GM21825 (cell line): ENCODE results near the gene TM4SF5.
A peak's percentile ranks its signal among the peaks of the same experiment; 100 is the strongest.

Experiments
- ATAC-seq: cut with Tn5 transposase; IDR thresholded peaks from one replicate; pipeline ENCODE4 v1.9.1; 2021; ENCODE audit warnings: mild to moderate bottlenecking, moderate library complexity; ENCODE audit not compliant: unreplicated experiment

The TM4SF5 gene

DNA sequence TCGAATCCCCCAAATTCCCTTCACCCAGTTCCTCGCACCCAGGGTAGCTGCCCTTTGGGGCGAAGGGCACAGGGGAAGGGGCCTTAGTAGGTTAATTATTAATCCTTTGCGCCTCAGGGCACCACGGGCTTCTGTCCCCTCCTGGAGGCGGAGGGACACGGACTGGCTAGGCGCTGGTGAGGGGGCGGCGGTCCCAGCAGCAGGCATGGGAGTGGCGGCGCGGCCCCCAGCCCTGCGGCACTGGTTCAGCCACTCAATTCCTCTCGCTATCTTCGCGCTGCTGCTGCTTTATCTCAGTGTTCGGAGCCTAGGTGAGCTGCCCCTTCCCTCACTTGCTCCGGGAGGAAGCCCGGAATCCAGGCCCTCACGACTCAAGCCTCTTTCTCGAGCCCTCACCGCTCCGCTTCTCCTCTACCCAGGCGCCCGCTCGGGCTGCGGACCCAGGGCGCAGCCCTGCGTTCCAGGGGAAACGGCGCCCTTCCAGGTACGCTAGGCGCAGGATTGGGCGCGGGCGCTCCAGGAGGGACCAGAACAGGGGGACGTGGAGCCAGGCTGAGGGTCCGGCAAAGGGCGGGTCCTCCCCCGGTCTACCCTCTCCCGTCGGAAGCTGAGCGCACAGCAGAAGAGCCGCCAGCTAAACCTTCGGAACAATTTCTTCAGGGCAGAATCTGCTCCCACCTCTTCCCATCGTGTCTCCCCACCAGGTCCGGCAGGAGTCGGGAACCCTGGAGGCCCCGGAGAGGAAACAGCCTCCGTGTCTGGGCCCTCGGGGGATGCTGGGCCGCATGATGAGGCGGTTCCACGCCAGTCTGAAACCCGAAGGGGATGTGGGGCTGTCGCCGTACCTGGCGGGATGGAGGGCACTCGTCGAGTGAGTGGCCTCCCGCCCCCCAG, 17.4 kb downstream of the TM4SF5 start, which contains the start of gene GLTPD2:
Gene GLTPD2 (plus strand): TSS at position 158 of the 894 bp plus-strand sequence. CDS start 48 bp downstream, at position 206.
- ATAC-seq: peak; percentile 4

DNA sequence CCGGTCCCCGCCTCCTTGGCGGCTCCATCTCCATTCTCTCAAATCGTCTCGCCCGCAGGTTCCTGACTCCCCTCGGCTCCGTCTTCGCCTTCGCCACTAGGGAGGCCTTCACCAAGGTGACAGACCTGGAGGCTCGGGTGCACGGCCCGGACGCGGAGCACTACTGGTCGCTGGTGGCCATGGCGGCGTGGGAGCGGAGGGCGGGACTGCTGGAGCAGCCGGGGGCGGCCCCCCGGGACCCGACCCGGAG, 17.9 kb downstream of the TM4SF5 start:
- no peak for ATAC-seq

DNA sequence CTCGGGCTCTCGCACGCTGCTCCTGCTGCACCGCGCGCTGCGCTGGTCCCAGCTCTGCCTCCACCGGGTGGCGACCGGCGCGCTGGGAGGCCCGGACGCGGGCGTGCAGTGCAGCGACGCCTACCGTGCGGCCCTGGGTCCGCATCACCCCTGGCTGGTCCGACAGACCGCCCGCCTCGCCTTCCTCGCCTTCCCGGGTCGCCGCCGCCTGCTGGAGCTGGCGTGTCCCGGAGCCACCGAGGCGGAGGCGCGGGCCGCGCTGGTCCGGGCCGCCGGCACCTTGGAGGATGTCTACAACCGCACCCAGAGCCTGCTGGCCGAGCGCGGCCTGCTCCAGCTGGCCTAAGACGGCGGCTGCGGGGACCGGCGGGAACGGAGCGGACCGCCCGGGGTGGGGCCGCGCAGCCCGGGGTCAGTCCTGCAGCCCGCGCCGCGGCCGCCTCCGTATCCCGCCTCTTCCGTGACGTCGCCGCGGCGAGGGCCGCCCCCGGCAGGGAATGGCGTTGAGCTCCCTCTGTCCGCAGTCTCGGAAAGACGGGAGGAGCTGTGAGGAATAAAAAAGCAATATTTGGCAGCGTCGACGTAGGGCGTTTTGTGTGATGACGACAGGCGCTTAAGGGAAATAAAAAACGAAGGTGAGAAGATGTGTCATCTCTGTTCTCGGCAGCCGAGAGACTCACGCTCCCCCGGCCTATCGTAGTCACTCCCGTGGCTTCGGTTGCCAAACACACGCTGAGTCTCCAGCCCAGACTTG, 18.4 kb downstream of the TM4SF5 start:
- ATAC-seq: peak; percentile 78

DNA sequence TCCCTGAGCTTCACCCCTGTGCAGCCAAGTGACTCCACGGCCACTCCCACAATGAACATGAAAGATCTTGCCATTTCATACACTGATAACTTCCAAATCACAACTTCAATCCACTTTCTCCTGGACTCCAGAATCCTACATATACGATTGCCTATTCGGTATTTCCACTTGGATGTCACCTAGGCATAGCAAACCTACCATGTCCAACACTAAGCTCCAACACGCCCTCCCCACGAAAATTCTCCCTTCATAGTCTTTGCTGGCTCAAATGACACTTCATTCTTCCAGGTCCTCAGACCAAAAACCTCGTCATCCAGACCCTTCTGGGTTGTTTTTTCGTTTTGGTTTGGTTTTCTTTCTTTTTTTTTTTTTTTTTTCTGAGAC, 19.0 kb downstream of the TM4SF5 start:
- no peak for ATAC-seq

DNA sequence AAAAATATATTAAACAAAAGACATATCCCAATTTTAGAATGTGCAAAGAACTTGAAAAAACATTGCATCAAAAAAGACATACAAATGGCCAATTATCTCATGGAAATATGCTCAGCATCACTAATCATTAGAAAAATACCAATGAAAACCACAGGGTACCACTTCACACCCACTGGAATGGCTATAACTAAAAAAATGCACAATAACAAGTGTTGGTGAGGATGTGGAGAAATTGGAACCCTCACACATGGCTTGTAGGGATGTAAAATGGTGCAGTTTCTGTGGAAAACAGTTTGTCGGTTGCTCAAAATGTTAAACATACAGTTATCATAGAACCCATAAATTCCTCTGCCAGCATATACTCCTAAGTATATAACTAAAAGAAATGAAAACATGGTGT, 23.5 kb downstream of the TM4SF5 start:
- ATAC-seq: no peak

DNA sequence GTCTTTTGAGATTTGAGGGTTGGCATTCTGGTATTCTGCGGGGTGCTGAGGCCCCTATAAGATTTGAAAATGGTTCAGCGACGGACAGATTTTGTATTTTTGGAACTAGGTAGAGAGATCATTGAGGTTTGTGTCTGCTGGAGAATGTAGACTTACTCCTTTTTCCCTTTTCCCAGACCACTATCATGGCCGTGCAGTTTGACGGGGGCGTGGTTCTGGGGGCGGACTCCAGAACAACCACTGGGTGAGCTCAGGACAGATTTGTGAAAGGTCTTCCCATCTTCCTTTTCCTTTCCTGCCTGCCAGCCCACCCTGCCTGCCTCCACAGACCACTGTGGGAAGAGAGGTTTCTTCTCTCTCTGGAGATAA, 24.9 kb downstream of the TM4SF5 start:
- ATAC-seq: no peak

DNA sequence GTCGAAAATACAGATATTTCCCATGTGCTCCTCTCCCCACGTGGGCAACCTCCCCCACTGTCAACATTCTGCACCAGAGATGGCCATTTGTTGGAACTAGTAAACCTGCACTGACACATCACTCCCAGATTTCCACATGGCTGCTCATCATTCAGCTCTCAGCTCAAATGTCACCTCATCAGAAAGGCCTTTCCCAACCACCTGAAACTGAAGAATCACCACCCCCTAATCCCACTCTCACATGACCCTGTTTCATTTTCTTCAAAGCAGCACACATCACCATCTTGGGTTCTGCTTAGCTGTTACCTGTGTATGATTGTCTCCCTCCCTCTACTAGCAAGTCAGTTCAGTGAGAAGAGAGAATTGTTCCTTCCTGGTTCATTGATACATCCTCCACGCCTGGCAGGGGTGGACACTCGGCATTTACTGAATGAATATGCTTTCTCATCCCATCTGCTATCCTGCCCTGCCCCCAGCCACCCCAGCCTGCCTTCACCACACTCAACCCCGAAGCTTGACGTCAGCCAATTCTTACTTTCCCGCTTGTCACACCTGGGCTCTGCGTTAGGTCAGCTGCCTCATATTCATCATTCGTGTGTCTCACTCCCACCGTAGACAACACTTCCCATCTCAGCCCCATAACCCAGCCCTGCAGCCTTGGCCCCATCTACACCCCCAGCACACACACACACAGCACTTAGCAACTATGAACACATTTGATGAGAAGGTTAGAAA, 28.9 kb downstream of the TM4SF5 start:
- ATAC-seq: no peak

DNA sequence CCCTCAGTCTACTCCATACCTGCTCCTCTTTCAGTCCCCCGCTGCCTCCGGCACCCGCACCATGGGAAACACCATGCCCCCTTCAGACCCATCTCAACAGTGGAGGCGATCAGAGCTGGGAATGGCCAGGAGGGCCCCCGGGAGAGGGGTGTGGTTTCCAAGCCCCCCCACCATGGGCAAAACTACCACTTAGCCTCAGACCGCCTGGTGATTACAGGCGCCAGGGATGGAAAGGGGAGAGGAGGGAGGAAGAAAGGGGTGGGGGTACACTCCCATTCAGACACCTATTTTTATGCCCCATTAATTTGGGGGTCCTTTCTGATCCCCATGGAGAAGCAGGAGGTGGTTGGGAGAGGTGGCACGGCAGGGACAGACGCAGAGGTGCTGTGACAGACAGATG, 30.5 kb downstream of the TM4SF5 start, which contains the start of gene C17orf114:
Gene C17orf114 (minus strand): TSS at position 101 of the 400 bp plus-strand sequence.
- no peak for ATAC-seq

DNA sequence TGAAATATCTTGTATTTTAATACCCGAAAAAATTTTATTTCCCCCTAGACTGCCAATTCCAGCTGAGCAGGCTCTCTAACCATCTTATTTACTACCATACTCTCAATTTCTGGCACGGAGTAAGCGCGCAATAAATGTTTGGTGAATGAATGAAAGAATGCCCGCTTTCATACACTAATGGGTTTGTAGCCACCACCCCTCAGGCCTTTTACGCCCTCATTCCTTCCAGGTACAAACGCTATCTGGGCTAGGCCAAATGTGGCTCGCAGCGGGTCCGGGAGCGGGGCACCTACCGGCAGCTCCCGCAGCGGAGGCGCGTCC, 34.7 kb downstream of the TM4SF5 start:
- ATAC-seq: no peak

DNA sequence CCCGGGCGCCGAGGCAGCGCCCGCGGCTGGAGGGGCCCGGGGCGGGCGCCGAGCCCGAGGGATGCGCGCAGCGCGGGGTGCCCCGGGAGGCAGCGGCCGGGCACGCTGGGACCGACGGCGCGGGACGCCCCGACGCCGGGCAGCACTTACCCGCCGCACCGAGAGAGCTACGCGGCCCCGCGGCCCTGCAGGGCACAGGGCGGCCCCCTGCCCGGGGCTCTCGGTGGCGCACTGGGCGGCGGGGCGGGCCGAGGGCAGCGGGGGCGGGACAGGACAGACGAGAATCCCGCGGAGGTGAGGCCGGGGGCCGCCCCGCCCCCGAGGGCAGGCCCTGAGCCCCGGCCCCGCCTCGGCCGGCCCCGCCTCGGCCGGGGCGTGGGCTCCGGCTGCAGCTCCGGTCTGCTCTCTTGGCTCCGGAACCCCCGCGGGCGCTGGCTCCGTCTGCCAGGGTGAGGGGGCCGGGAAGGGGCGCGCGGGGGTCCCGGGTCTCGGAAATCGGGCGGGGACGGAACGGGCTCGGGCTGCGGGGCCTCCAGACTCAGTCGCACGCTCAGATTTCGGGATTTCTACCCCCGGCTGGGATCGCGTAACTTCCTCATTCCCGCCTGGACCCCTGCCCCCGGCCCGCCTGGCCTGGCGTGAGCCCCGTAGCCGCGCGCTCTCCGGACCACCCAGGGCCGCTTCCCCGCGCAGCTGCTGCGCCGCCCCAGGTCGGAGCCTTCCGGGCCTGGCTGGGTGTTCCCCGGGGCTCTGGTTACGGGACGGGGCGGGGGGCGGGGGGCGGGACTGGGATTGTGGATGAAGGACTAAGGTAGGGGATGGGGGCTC, 35.3 kb downstream of the TM4SF5 start, which contains the start of gene PLD2:
Gene PLD2 (plus strand): TSS at position 376 of the 828 bp plus-strand sequence. CDS start 621 bp downstream, outside the sequence.
- peak; percentile 85 for ATAC-seq

DNA sequence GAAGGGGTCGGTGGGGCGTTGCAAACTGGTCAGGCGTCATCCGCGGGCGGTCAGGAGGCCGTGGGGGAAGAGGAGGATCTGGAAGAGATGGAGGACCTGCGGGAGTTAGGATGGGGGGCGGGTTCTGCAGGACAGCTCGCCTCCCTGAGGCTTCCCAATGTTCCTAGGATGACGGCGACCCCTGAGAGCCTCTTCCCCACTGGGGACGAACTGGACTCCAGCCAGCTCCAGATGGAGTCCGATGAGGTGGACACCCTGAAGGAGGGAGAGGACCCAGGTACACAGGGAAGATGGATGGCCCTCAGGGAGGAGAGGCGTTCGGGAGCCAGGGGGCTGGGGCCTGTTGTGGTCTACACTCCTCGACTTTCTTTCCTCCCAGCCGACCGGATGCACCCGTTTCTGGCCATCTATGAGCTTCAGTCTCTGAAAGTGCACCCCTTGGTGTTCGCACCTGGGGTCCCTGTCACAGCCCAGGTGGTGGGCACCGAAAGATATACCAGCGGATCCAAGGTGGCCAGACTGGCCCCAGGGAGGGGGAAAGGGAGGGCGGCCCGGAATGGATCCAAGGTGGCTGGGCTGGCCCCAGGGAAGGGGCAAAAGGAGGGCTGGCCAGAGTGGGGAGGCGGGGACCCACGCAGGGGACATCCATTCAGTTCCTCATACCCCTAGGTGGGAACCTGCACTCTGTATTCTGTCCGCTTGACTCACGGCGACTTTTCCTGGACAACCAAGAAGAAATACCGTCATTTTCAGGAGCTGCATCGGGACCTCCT, 36.1 kb downstream of the TM4SF5 start:
- ATAC-seq: no peak

DNA sequence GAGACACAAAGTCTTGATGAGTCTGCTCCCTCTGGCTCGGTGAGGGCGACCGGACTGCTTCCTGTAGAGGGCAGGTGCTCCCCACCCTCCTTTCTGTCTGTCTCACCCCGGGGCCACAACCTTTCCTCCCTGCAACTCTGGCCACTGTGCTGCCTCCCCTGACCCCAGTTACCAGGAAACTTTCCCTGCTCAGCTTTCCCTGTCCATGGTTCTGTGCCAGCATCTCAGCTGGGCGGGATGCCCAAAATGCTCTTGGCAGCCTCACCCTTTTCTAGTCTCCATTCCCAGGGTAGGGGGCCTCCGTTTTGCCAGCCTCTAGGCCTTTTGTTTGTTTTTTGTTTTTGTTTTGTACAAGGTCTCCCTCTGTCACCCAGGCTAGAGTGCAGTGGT, 36.7 kb downstream of the TM4SF5 start:
- ATAC-seq: no peak

DNA sequence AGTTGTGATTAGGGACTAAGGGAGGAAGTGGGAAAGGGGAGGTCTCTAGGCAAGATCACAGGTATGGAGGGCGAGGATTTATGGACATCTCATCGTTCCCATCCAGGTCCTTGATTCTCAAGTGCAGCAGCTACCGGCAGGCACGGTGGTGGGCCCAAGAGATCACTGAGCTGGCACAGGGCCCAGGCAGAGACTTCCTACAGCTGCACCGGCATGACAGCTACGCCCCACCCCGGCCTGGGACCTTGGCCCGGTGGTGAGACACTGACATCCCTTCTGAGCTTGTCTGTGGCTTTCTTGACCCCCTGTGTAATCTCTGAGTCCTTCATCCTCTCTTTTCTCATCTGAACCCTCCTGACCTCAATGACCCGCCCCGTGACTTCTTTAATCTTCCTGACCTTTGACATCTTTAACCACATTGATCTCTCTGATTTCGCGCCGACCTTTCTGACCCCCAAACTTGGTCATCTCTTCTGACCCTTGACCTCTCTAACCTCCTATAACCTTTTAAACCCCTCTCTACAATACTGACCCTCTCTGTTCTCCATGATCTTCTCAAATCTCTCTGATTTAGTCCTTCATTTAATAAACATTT, 39.1 kb downstream of the TM4SF5 start:
- ATAC-seq: no peak

DNA sequence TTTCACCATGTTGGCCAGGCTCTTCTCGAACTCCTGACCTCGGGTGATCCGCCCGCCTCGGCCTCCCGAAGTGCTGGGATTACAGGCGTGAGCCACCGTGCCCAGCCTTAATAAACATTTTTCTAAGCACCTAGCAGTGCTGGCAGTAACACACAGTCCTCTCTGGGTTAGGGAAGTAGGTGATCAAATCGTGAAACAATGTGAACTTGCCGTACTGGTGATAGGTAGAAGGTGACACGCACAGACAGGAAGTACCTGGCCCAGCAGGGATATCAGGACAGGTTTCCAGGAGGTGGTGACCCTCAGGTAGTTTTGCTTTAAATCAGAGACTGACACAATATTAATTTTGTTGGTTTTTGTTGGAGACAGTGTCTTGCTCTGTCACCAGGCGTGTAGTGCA, 39.8 kb downstream of the TM4SF5 start:
- ATAC-seq: no peak

DNA sequence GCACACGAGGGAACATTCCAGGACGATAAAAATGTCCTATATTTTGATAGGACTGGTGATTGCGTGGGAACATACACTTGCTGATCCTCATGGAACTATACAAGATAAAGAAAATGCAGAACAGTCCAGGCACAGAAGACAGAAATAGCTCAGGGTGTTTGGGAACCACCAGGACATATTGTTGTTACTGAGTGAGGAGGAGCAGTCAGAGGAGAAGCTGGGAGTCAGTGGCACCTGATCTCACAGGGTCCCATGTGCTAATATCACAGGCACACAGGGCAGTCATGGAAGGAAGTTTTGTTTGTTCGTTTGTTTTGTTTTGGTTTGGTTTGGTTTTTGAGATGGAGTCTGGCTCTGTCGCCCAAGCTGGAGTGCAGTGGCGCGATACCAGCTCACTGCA, 41.0 kb downstream of the TM4SF5 start:
- no peak for ATAC-seq

DNA sequence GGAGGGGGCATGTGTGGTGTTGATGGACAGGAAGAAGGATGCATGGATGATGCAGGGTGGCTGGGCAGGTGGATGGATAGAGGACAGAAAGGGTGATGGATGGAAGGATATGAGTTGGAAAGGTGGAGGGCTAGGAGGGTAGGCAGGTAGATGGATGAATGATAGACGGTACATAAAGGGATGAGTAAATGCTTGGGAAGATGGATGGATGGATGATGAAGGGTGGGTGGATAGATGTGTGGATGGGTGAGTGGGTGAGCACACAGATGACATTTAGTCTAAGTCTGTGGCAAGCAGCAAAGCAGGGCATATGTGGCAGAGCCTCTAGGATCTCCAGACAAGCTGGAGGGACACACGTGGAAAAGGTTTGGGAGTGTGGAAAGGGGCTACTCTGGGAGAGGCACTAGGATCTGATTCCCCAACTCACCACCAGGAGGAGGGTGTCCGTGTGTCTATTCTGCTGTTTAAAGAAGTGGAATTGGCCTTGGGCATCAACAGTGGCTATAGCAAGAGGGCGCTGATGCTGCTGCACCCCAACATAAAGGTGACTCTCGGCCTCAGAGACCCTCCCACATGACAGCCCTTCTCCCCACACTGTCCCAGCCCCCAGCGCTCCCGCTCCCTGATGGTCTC, 43.5 kb downstream of the TM4SF5 start:
- no peak for ATAC-seq

DNA sequence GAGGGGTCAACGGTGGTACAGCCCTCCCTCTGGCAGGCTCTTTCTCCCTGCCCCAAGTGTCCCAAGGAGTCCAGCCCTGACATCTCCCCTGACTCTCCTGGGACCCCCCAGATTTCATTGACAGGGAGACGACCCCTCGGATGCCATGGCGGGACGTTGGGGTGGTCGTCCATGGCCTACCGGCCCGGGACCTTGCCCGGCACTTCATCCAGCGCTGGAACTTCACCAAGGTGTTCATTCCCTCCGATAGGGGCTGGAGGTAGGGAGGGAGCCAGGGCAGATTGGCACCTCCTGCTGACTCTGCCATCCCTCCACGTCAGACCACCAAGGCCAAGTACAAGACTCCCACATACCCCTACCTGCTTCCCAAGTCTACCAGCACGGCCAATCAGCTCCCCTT, 45.1 kb downstream of the TM4SF5 start:
- ATAC-seq: no peak

DNA sequence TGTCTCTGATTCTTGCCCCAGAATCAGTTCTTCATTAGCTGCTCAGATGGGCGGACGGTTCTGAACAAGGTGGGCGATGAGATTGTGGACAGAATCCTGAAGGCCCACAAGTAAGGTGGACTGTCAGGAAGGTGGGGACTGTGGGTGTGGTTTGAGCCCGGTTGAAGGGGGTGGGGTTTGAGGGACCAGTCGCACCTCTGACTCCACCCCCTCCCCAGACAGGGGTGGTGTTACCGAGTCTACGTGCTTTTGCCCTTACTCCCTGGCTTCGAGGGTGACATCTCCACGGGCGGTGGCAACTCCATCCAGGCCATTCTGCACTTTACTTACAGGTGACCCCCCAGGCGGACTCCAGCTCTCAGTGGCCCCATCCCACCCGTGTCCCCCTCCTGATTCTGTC, 46.6 kb downstream of the TM4SF5 start:
- ATAC-seq: no peak

DNA sequence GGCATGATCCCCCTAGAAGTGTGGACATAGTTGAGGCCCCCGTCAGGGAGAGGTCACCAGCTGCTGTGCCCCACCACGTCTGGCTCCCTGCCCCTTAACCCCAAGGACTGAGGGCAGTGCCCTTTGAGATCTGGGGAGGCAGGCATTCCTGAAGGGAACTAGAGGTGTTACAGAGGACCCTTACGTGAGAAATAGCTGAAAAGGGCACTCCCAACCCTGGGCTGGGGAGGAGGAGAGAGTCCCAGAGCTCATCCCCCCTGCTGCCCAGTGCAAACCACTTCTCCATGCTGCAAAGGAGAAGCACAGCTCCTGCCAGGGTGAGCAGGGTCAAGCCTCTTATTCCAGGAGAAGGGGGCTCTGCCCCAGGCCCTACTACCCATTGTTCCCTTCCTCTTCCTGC, 51.1 kb downstream of the TM4SF5 start:
- no peak for ATAC-seq
